ENCODE results near the gene RAB3A. TPM values are rescaled to one million over a fixed set of nuclear protein-coding genes. Genes with fewer than 3 reads are reported as not detected.
A peak's percentile ranks its signal among the peaks of the same experiment; 100 is the strongest.

Gene RAB3A
- total RNA-seq, 1 experiment from 2014 or later: 1.0 TPM

GRCh38 chr19:18208098-18208951, 4.5 kb upstream of the RAB3A start:
- Histone ChIP-seq H3K4me3 (ENCODE audit: low read depth in 2 of 2, low read length in 2 of 2) (peak overlapping the region in 1 of 2 experiments; percentile 30; a peak in 2 of 4 replicates), H3K27me3 (ENCODE audit: control insufficient read depth, insufficient read depth, low read length) (no peaks in the 10 kb centered on the region), H3K27ac (ENCODE audit: low read length) (no peak overlapping the region), H3K4me1 (ENCODE audit: control insufficient read depth, insufficient read depth, low read length) (peaks cover 3% of the 10 kb centered on the region; the same call in 1 of the 2 replicates), H3K36me3 (ENCODE audit: control insufficient read depth, insufficient read depth, low read length) (no peaks in the 10 kb centered on the region; the same call in 1 of the 2 replicates), H3K9me3 (ENCODE audit: control insufficient read depth, insufficient read depth, low read depth, low read length) (no peaks in the 10 kb centered on the region)
- TF ChIP-seq SIN3A (IDR thresholded peaks at IDR 0.05; ENCODE audit: borderline replicate concordance, insufficient read depth, low read depth, low read length) (no peak), CTCF (IDR thresholded peaks at IDR 0.05) (peak; percentile 85), POLR2AphosphoS5 (IDR thresholded peaks at IDR 0.05; ENCODE audit: low read depth, low read length) (no peak), REST (IDR thresholded peaks at IDR 0.05; ENCODE audit: insufficient read depth in 1 of 2, low read depth in 2 of 2, low read length in 1 of 2) (no peak)
- no TSS peak for BruUV-seq (replicated peaks)
- ChIA-PET CTCF (interaction anchor here (0.5 to 1.3 kb wide), 10 partner anchors 16 to 194 kb away, joined by 4 to 10 read pairs (median 6); no protein-coding TSS in a partner anchor), POLR2A (no interaction called here)
- in situ Hi-C loops (cut with HindIII; ENCODE audit: low pct_unique_long_range_greater_than_20kb, low sequenced_read_pairs) (no loop called here), intact Hi-C loops (cut with micrococcal nuclease; ENCODE audit: unreplicated experiment) (loop anchor here (5.0 kb wide), 1 partner anchor 44 kb away; no protein-coding TSS in a partner anchor)
- no peak for DNase-seq (ENCODE audit: low read depth, low spot score)
- ATAC-seq: no peak

GRCh38 chr19:18206018-18206417, 2.2 kb upstream of the RAB3A start:
- no TSS peak for BruUV-seq (replicated peaks)
- TF ChIP-seq POLR2AphosphoS5 (IDR thresholded peaks at IDR 0.05; ENCODE audit: low read depth, low read length): no peak
- TF ChIP-seq CTCF (IDR thresholded peaks at IDR 0.05): no peak
- no peak for TF ChIP-seq SIN3A (IDR thresholded peaks at IDR 0.05; ENCODE audit: borderline replicate concordance, insufficient read depth, low read depth, low read length)
- TF ChIP-seq REST (IDR thresholded peaks at IDR 0.05; ENCODE audit: insufficient read depth in 1 of 2, low read depth in 2 of 2, low read length in 1 of 2): no peak
- TF ChIP-seq TCF7L2 (IDR thresholded peaks at IDR 0.05; ENCODE audit: low read depth, low read length): no peak
- Histone ChIP-seq H3K4me1 (ENCODE audit: control insufficient read depth, insufficient read depth, low read length) (peaks cover 3% of the 10 kb centered on the region; the same call in 1 of the 2 replicates), H3K4me3 (ENCODE audit: low read depth in 2 of 2, low read length in 2 of 2) (no peak overlapping the region), H3K27ac (ENCODE audit: low read length) (no peak overlapping the region), H3K36me3 (ENCODE audit: control insufficient read depth, insufficient read depth, low read length) (no peaks in the 10 kb centered on the region; the same call in 1 of the 2 replicates), H3K9me3 (ENCODE audit: control insufficient read depth, insufficient read depth, low read depth, low read length) (no peaks in the 10 kb centered on the region), H3K27me3 (ENCODE audit: control insufficient read depth, insufficient read depth, low read length) (no peaks in the 10 kb centered on the region)
- POLR2A ChIA-PET: no interaction called here
- DNase-seq (ENCODE audit: low read depth, low spot score) (no peak), ATAC-seq (no peak)
- intact Hi-C loops (cut with micrococcal nuclease; ENCODE audit: unreplicated experiment) (loop anchor here (5.0 kb wide), 1 partner anchor 46 kb away; no protein-coding TSS in a partner anchor), in situ Hi-C loops (cut with HindIII; ENCODE audit: low pct_unique_long_range_greater_than_20kb, low sequenced_read_pairs) (no loop called here)
- CTCF ChIA-PET: interaction anchor here (0.6 to 1.4 kb wide), 4 partner anchors 46 to 214 kb away, joined by 3 to 4 read pairs (median 4); no protein-coding TSS in a partner anchor

Data from Panc1 (cell line).